H1 (cell line): Measurements from ENCODE around the gene TBX21. TPM values are rescaled to one million over a fixed set of nuclear protein-coding genes. Genes with fewer than 3 reads are reported as not detected.

Source experiments
- CTCF ChIA-PET: fragments of 300-600 bp; sonication (Branson Sonifier 250); formaldehyde crosslinking; loops from one replicate; lab custom pipeline; 2021; ENCODE audit not compliant: partially characterized antibody; lab: Charles Lee
- POLR2A ChIA-PET: fragments of 300-600 bp; sonication (Branson Sonifier 250); formaldehyde crosslinking; loops from one replicate; lab custom pipeline; 2021; ENCODE audit warnings: inconsistent platforms; ENCODE audit not compliant: partially characterized antibody; lab: Charles Lee
- DNase-seq, 2 experiments: peaks; one replicate each; pipeline versions ENCODE4 v3.0.0 to v3.0.0-alpha.2; 2010 to 2022; ENCODE audit warnings: low spot score in 2 of 2, low read depth in 1 of 2, mixed read lengths in 1 of 2
- FAIRE-seq: peaks from 2 replicates; lab custom pipeline; 2011; peaks lifted over from hg19 to GRCh38; lab: Jason Lieb, UNC
- H2AFZ ChIP-seq: 2 replicates; pipeline ENCODE4 v1.8.1; 2012; ENCODE audit warnings: low read length, inconsistent platforms
- H2AK5ac ChIP-seq: 2 replicates; pipeline ENCODE4 v1.6.1; 2013; ENCODE audit warnings: low read depth, low read length
- H2BK120ac ChIP-seq: replicated peaks from 2 replicates; pipeline ENCODE3; 2013; ENCODE audit warnings: low read depth, low read length, inconsistent platforms
- H2BK12ac ChIP-seq: 2 replicates; pipeline ENCODE4 v1.6.1; 2013; ENCODE audit warnings: low read depth, low read length
- H2BK15ac ChIP-seq: 2 replicates; pipeline ENCODE4 v1.6.1; 2013; ENCODE audit warnings: low read length
- H2BK20ac ChIP-seq: 2 replicates; pipeline ENCODE4 v1.6.1; 2013; ENCODE audit warnings: low read length
- H2BK5ac ChIP-seq: 2 replicates; pipeline ENCODE4 v1.6.1; 2013; ENCODE audit warnings: low read depth, low read length
- H3K14ac ChIP-seq: 2 replicates; pipeline ENCODE4 v1.6.1; 2013; ENCODE audit warnings: inconsistent platforms; ENCODE audit not compliant: insufficient read length
- H3K18ac ChIP-seq: 2 replicates; pipeline ENCODE4 v1.6.1; 2013; ENCODE audit warnings: low read length; ENCODE audit errors: extremely low read depth
- H3K23ac ChIP-seq: 2 replicates; pipeline ENCODE4 v1.6.1; 2013; ENCODE audit warnings: inconsistent platforms; ENCODE audit not compliant: insufficient read length
- H3K23me2 ChIP-seq: 2 replicates; pipeline ENCODE4 v1.6.1; 2013; ENCODE audit warnings: low read depth, low read length
- H3K27ac ChIP-seq: 2 replicates; pipeline ENCODE4 v1.6.1; 2011; ENCODE audit warnings: low read depth, low read length, inconsistent platforms
- H3K27me3 ChIP-seq, 4 experiments: replicated peaks in 1 of 4; 1 replicate in 1 of 4; 2 replicates in 3 of 4; pipeline versions ENCODE4 v1.6.1 to v1.8.1; 2011 to 2013; ENCODE audit warnings: low read length in 3 of 4, mild to moderate bottlenecking in 3 of 4, inconsistent platforms in 2 of 4, mixed read lengths in 2 of 4, moderate library complexity in 1 of 4; ENCODE audit not compliant: control insufficient read depth in 3 of 4, insufficient read depth in 3 of 4; ENCODE audit errors: extremely low read depth in 1 of 4
- H3K36me3 ChIP-seq, 4 experiments: 2 replicates each; pipeline versions ENCODE4 v1.6.1 to v1.8.1; 2011 to 2013; ENCODE audit warnings: mild to moderate bottlenecking in 4 of 4, low read length in 3 of 4, moderate library complexity in 2 of 4, control low read depth in 1 of 4, inconsistent platforms in 1 of 4; ENCODE audit not compliant: insufficient read depth in 4 of 4, control insufficient read depth in 2 of 4
- H3K4ac ChIP-seq: replicated peaks from 2 replicates; pipeline ENCODE3; 2013; ENCODE audit warnings: low read length, low read depth, mixed read lengths, inconsistent platforms; ENCODE audit not compliant: insufficient read length
- H3K4me1 ChIP-seq, 4 experiments: replicated peaks in 1 of 4; 1 replicate in 1 of 4; 2 replicates in 3 of 4; pipeline versions ENCODE4 v1.6.1 to v1.8.1; 2011 to 2013; ENCODE audit warnings: low read length in 3 of 4, inconsistent platforms in 2 of 4, mixed read lengths in 1 of 4; ENCODE audit not compliant: insufficient read depth in 4 of 4, control insufficient read depth in 3 of 4
- H3K4me2 ChIP-seq, 2 experiments: 2 replicates each; pipeline versions ENCODE4 v1.6.1 to v1.8.1; 2011 to 2013; ENCODE audit warnings: low read depth in 2 of 2, low read length in 2 of 2, control low read depth in 1 of 2, inconsistent platforms in 1 of 2, mild to moderate bottlenecking in 1 of 2; ENCODE audit not compliant: insufficient read depth in 1 of 2
- H3K4me3 ChIP-seq, 4 experiments: fragments of 200-600, 300-600 bp in 1 of 4; sonication (generic), shearing (Covaris generic), sonication (Bioruptor Twin) in 1 of 4; 2 replicates each; pipeline versions ENCODE4 v1.5.1 to v1.8.1; 2011 to 2016; ENCODE audit warnings: low read length in 4 of 4, low read depth in 3 of 4, control low read depth in 2 of 4, inconsistent platforms in 2 of 4, mild to moderate bottlenecking in 2 of 4, mixed read lengths in 1 of 4, moderate library complexity in 1 of 4; ENCODE audit not compliant: insufficient read depth in 2 of 4; ENCODE audit errors: extremely low read depth in 1 of 4
- H3K56ac ChIP-seq: replicated peaks from 2 replicates; pipeline ENCODE3; 2013; ENCODE audit warnings: low read depth, mild to moderate bottlenecking, mixed read lengths, low read length, inconsistent platforms; ENCODE audit not compliant: insufficient read length
- H3K79me1 ChIP-seq: 2 replicates; pipeline ENCODE4 v1.6.1; 2013; ENCODE audit warnings: low read depth, low read length, control low read depth
- H3K79me2 ChIP-seq, 2 experiments: 2 replicates each; pipeline versions ENCODE4 v1.6.1 to v1.8.1; 2012 to 2013; ENCODE audit warnings: low read length in 2 of 2, mild to moderate bottlenecking in 2 of 2, inconsistent platforms in 1 of 2; ENCODE audit not compliant: insufficient read depth in 2 of 2, control insufficient read depth in 1 of 2
- H3K9ac ChIP-seq, 4 experiments: replicated peaks in 1 of 4; 1 replicate in 1 of 4; 2 replicates in 3 of 4; pipeline versions ENCODE4 v1.6.1 to v1.8.1; 2011 to 2013; ENCODE audit warnings: low read depth in 3 of 4, low read length in 3 of 4, control low read depth in 2 of 4, mild to moderate bottlenecking in 2 of 4, moderate library complexity in 2 of 4, inconsistent platforms in 1 of 4; ENCODE audit errors: extremely low read depth in 1 of 4
- H3K9me3 ChIP-seq, 2 experiments: 2 replicates each; pipeline versions ENCODE4 v1.6.1 to v1.8.1; 2012 to 2013; ENCODE audit warnings: mild to moderate bottlenecking in 2 of 2, moderate library complexity in 2 of 2, control low read depth in 1 of 2, inconsistent platforms in 1 of 2, low read depth in 1 of 2, low read length in 1 of 2, mixed read lengths in 1 of 2; ENCODE audit not compliant: insufficient read depth in 2 of 2
- H4K20me1 ChIP-seq, 2 experiments: replicated peaks in 1 of 2; 2 replicates each; pipeline versions ENCODE3 to v1.8.1; 2011 to 2013; ENCODE audit warnings: inconsistent platforms in 2 of 2, low read length in 2 of 2, mild to moderate bottlenecking in 1 of 2; ENCODE audit not compliant: insufficient read depth in 2 of 2, control insufficient read depth in 1 of 2
- H4K5ac ChIP-seq: 2 replicates; pipeline ENCODE4 v1.6.1; 2013; ENCODE audit warnings: low read length, low read depth, mixed read lengths, inconsistent platforms; ENCODE audit not compliant: insufficient read length
- H4K8ac ChIP-seq: 2 replicates; pipeline ENCODE4 v1.8.0; 2013; ENCODE audit warnings: mild to moderate bottlenecking, moderate library complexity, low read length, inconsistent platforms; ENCODE audit not compliant: insufficient read depth; ENCODE audit errors: extremely low read depth
- H4K91ac ChIP-seq: replicated peaks from 2 replicates; pipeline ENCODE3; 2013; ENCODE audit warnings: low read length, mixed read lengths, inconsistent platforms; ENCODE audit not compliant: insufficient read length
- GTF2F1 ChIP-seq: IDR thresholded peaks from 2 replicates; pipeline ENCODE4 v1.6.1; 2012; ENCODE audit warnings: low read depth, low read length, improper control_type of control experiment, borderline replicate concordance
- JUN ChIP-seq: IDR thresholded peaks from 2 replicates; pipeline ENCODE4 v1.6.1; 2011; ENCODE audit warnings: low read depth, mild to moderate bottlenecking, improper control_type of control experiment, low read length
- KDM1A ChIP-seq: fragments of 200-600, 300-600 bp; sonication (generic); IDR thresholded peaks from 2 replicates; pipeline ENCODE4 v1.7.1; 2016; ENCODE audit warnings: mild to moderate bottlenecking, low read length, borderline replicate concordance
- NRF1 ChIP-seq: IDR thresholded peaks from 2 replicates; pipeline ENCODE4 v1.6.1; 2011; ENCODE audit warnings: mild to moderate bottlenecking, low read depth, low read length, improper control_type of control experiment
- RBBP5 ChIP-seq: IDR thresholded peaks from 2 replicates; pipeline ENCODE4 v1.7.1; 2012; ENCODE audit warnings: low read depth, mild to moderate bottlenecking, inconsistent platforms, low read length, moderate library complexity, borderline replicate concordance
- SAP30 ChIP-seq: fragments of 300-600 bp; sonication (generic); IDR thresholded peaks from 2 replicates; pipeline ENCODE4 v1.7.1; 2012; ENCODE audit warnings: low read length, moderate library complexity, mild to moderate bottlenecking, inconsistent platforms; ENCODE audit not compliant: insufficient read depth, insufficient replicate concordance
- SIRT6 ChIP-seq: IDR thresholded peaks from one replicate; pipeline ENCODE4 v1.7.1; 2012; ENCODE audit warnings: low read length, inconsistent platforms
- SP4 ChIP-seq: IDR thresholded peaks from 2 replicates; pipeline ENCODE4 v1.6.1; 2012; ENCODE audit warnings: low read length, inconsistent platforms
- WGBS, 2 experiments: shearing (Covaris generic) in 1 of 2; methylation state at CpG; one replicate each; pipeline versions ENCODE4 v1.1.6 to v1.1.7; 2013 to 2015; ENCODE audit warnings: low lambda C conversion rate in 2 of 2, mixed read lengths in 2 of 2, inconsistent platforms in 1 of 2, low coverage in 1 of 2, missing lambda C conversion rate in 1 of 2; ENCODE audit not compliant: insufficient replicate concordance in 2 of 2, insufficient coverage in 1 of 2, insufficient read length in 1 of 2; ENCODE audit errors: extremely low coverage in 1 of 2, missing lambda C conversion rate in 1 of 2; 5-methylcytosine and 5-hydroxymethylcytosine counted together
- polyA plus RNA-seq, 7 experiments: library from polyadenylated mRNA; depleted of rRNA in 3 of 7; stranded (reverse) in 5 of 7; unstranded in 2 of 7; fragments of >200 nt in 5 of 7; fragments of 200-250 nt in 2 of 7; gene quantifications; 1 replicate in 5 of 7; 2 replicates in 1 of 7; 4 replicates in 1 of 7; pipeline versions ENCODE4 v1.2.1 to v1.2.3, GENCODE V29; 2011 to 2013; ENCODE audit warnings: missing spikeins in 2 of 7, mixed read lengths in 2 of 7
- total RNA-seq: library from RNA; stranded (reverse); fragmentation: NEBNext Ultra II Directional; extraction: Animal tissue kit (Norgen Biotek cat#: 25700); gene quantifications from 2 replicates; pipeline ENCODE4 v1.2.1, GENCODE V29; 2021
- TF ChIP-seq, protein P1 (sequence below): IDR thresholded peaks from 2 replicates; pipeline ENCODE4 v1.6.1; 2012; ENCODE audit warnings: low read length, inconsistent platforms

The TBX21 gene
- total and polyA plus RNA-seq, 2 of the 8 experiments (the other 6 are each of a cell fraction or from before 2014, with no cell fraction given), result not detected

DNA sequence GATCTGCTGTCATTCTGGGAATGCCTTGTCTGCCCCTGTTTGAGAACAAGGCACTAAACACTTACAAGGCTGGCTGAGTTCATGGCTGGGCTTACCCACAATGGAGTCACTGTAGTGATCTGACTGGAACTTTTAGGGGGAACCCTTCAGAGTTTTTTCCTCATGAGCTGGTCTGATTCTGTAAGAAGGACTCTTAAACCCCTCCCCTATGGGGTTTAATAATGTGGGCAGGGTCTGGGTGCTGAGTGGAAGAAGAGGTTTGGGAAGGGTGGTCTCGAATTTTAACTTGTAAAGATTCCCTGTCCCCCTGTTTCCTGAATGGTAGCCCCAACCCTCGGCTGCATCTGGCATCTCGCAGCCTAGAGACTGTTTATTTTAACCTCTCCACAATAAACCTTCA is 58.0 kb downstream of the TBX21 start:
- H3K9me3 ChIP-seq, result no peaks in the 10 kb centered on the region
- H3K23ac ChIP-seq, result no peak overlapping the region
- H3K56ac ChIP-seq, result no peak overlapping the region
- POLR2A ChIA-PET, result interaction anchor here (0.6 to 1.0 kb wide), 2 partner anchors 11 to 282 kb away, joined by 3 to 4 read pairs; no protein-coding TSS in a partner anchor
- peaks cover 5% of the 10 kb centered on the region for H3K23me2 ChIP-seq
- no peak overlapping the region for H4K8ac ChIP-seq
- H3K27ac ChIP-seq, result no peak overlapping the region
- H2BK12ac ChIP-seq, result no peak overlapping the region
- H3K14ac ChIP-seq, result no peak overlapping the region
- no peaks in the 10 kb centered on the region for H4K20me1 ChIP-seq
- no peaks in the 10 kb centered on the region for H3K79me1 ChIP-seq
- peaks cover 6 to 33% (median 26%) of the 10 kb centered on the region in 4 experiments for H3K27me3 ChIP-seq
- WGBS, 2 experiments, result 77% methylated on average over 3 of the region's 3 CpGs; no CpG with 5 or more reads in 1 of the 2 experiments
- no peak overlapping the region for H2BK20ac ChIP-seq
- H3K18ac ChIP-seq, result no peak overlapping the region
- FAIRE-seq (no peak), DNase-seq (no peak)
- H4K5ac ChIP-seq, result no peak overlapping the region
- no peak overlapping the region for H3K9ac ChIP-seq
- peaks cover 0 to 3% (median 2%) of the 10 kb centered on the region in 4 experiments; a peak in 3 of 7 replicates for H3K4me1 ChIP-seq
- H2BK15ac ChIP-seq, result no peak overlapping the region
- no peaks in the 10 kb centered on the region for H3K79me2 ChIP-seq
- CTCF ChIA-PET, result interaction anchor here (2.1 kb wide), 1 partner anchor 10 kb away, joined by 10 read pairs; no protein-coding TSS in a partner anchor
- TF ChIP-seq RBBP5, result no peak
- TF ChIP-seq GTF2F1, result no peak
- TF ChIP-seq NRF1, result no peak
- no peak for TF ChIP-seq SIRT6
- TF ChIP-seq KDM1A, result no peak
- TF ChIP-seq, protein P1, sequence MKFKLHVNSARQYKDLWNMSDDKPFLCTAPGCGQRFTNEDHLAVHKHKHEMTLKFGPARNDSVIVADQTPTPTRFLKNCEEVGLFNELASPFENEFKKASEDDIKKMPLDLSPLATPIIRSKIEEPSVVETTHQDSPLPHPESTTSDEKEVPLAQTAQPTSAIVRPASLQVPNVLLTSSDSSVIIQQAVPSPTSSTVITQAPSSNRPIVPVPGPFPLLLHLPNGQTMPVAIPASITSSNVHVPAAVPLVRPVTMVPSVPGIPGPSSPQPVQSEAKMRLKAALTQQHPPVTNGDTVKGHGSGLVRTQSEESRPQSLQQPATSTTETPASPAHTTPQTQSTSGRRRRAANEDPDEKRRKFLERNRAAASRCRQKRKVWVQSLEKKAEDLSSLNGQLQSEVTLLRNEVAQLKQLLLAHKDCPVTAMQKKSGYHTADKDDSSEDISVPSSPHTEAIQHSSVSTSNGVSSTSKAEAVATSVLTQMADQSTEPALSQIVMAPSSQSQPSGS, result no peak
- no peak for TF ChIP-seq SP4
- TF ChIP-seq SAP30, result no peak
- no peak for TF ChIP-seq JUN
- no peak overlapping the region for H2BK120ac ChIP-seq
- H3K4me2 ChIP-seq, result no peak overlapping the region; a peak in 1 of 4 replicates
- no peak overlapping the region for H2AFZ ChIP-seq
- H3K4me3 ChIP-seq, result no peak overlapping the region
- no peaks in the 10 kb centered on the region for H3K36me3 ChIP-seq
- H2AK5ac ChIP-seq, result no peak overlapping the region
- no peak overlapping the region for H3K4ac ChIP-seq
- H2BK5ac ChIP-seq, result no peak overlapping the region
- H4K91ac ChIP-seq, result no peak overlapping the region
